HG03575 (cell line): ENCODE results near the gene HSD3B2.

Experiments
- ATAC-seq: cut with Tn5 transposase; IDR thresholded peaks from one replicate; pipeline ENCODE4 v1.9.1; 2021; ENCODE audit not compliant: unreplicated experiment, insufficient number of reproducible peaks, low FRiP score; ENCODE audit errors: extremely low read depth

The HSD3B2 gene

GRCh38 chr1:119391749-119392148 lies 23.2 kb upstream of the HSD3B2 start:
- no peak for ATAC-seq

DNA sequence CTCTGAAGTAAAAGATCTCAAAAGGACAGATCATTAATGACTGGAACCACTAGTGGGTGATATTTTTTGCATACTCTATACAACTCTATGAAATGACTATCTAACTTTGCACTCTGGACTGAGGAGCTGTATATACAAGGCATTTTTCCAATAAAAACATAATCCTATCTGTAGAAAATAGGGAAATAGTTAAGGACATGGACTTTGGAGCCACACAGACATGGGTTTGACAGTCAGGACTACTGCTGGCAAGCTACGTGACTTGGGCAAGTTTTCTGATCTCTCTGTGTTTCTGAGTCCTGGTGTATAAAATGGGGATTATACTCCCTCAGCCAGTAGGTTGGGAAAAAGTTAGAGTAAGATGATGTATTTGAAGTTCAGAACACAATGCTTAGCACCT lies 20.9 kb upstream of the HSD3B2 start:
- no peak for ATAC-seq

- no peak for ATAC-seq
These were observed 18.0 kb upstream of the HSD3B2 start for GRCh38 chr1:119396982-119397381.

DNA sequence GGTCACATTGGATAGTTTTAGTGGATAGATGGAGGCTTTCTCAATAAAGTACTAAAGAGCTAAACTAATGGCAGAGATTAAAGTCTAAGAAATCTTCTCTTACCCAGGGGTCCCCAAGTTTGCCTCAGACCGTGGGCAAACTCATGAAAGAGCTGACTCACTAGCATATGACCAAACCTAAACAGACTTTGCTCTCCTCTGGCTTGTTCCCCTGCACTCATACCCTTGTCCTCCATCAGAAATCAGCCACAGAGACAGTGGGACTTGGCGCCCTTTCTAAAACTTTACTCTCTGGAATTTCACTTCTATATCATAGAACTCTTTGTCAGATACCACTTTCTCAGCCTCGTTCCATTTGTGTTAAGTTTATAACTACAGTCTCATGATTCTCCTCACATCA lies 17.0 kb upstream of the HSD3B2 start:
- no peak for ATAC-seq

GRCh38 chr1:119404736-119405135 lies 10.2 kb upstream of the HSD3B2 start:
- no peak for ATAC-seq

DNA sequence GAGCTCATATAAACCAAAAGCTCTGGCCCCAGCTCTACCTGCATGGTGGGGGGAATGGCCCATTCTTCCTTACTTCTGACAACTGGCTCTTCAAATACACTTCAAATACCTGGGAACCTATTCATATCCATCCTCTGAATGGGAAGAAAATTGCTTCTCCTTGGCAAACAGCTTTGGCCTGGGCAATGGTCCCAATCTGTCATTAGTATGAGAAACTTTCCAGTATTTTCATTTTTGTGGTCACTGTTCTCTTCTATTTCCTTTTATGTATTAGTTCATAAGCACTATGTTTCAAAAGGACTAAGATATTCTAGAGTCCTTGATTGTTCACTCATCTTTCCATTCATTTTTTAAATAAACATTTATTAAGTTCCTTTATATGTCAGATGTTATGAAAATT lies 5.2 kb upstream of the HSD3B2 start:
- ATAC-seq = no peak

DNA sequence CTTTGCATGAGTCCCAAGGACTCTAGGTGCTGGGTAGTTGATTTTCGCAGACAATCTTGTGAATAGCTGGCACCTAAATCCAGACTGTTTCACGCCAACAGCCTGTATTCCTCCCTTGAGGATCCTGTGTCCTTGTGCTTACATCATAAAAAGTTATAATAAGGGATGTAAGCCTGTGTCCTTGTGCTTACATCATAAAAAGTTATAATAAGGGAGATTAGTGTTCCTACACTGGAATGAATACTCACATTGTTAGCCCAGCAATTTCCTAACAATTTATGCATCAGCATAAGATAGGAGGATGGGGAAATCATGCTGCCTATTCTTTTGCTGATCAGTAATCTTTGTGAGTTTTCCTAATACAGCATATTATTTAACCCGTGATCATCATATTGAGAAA lies 4.0 kb upstream of the HSD3B2 start:
- ATAC-seq = no peak

DNA sequence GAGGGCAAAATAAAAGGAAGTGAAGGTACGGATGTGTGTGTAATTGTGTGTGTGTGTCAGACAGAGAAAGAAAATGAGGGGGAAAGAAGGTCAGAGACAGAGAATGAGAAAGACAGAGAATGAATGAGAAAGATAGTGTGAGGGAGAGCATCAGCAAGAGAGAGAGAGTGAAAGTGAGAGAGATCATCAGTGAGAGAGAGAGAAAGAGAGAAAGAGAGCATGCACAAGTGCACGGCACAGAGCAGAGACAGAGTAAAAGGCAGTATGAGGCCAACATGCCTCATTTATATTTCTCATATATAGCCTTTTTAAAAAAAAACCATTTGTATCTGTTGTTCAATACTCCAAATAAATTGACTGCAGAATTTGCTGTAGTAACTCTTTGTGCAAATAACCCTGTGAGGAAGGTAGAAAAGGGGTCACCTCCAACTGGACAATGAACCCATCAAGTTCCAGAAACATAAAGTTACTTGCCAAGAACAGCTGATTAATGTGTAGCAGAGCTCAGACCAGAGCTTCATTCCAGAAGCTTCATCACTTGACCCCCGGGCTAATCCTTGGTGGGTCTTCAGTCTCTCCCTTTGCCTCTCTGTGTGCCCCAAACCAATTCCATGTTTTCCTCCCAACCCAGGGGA lies 1.2 kb downstream of the HSD3B2 start:
- no peak for ATAC-seq

DNA sequence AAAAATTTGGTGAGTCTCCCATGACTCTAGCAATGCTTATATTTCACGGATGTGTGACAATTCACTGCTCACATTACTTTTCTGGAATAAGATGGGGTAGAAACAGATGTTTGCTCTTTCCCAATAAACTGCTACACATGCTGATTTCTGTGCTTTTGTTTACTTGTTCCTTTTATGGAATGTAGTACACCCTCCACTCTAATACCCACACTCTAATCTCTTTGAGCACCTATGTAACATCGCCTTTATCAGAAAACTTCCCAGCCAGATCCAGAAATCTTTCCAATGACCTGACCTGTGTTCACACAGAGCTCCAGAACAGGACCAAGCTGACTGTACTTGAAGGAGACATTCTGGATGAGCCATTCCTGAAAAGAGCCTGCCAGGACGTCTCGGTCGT lies 4.2 kb downstream of the HSD3B2 start:
- no peak for ATAC-seq

- ATAC-seq = no peak
These were observed 5.7 kb downstream of the HSD3B2 start for GRCh38 chr1:119420638-119421037.

DNA sequence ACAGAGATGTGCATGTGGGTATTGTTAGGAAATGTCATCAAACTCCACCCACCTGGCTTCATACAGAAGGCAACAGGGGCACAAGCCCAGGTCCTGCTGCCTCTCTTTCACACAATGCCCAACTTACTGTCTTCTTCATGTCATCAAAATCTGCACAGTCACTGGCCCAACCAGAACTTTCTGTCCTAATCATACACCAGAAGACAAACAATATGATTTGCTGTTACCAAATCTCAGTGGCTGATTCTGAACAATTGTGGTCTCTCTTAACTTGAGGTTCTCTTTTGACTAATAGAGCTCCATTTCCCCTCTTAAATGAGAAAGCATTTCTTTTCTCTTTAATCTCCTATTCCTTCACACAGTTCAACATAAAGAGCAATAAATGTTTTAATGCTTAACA lies 7.7 kb downstream of the HSD3B2 start:
- ATAC-seq = no peak

DNA sequence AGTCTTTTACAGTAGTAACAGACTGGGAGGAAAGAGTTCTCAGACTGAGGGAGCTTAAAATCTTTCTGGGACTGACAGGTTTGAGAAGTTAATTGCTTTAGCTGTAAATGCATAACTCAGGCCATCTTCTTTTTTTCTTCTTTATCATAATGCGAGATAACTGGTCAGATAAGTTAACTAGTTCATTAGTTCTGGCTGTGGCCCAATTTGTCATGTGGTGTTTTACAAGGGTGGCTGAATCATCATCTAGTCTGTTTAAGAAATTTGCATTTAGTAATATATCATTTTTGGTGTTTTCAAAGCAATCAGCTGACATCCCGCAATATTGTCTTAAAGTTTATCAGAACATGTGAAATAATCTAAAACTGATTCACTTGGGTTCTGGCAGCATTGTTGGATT lies 14.0 kb downstream of the HSD3B2 start:
- no peak for ATAC-seq

DNA sequence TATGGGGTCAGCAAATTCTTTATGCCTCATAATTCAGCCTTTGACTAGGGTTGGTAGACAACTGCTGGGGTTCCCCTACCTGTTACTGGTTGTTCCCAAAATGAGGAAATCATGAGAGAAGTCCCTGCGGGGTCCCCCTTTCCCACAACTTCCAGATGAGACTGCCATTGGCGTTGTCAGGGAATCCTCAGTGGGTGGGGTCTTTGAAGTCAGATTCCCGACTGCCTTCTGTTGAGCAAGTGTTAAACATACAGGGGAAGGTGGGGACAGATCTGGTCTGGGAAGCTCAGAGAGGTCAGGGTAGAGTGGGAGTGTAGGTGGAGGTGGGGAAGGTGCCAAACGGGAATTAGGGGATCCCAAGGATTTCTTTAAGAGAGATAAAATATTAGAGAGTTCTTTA lies 14.7 kb downstream of the HSD3B2 start:
- no peak for ATAC-seq

- ATAC-seq = no peak
These were observed 15.5 kb downstream of the HSD3B2 start for GRCh38 chr1:119430486-119430885.

DNA sequence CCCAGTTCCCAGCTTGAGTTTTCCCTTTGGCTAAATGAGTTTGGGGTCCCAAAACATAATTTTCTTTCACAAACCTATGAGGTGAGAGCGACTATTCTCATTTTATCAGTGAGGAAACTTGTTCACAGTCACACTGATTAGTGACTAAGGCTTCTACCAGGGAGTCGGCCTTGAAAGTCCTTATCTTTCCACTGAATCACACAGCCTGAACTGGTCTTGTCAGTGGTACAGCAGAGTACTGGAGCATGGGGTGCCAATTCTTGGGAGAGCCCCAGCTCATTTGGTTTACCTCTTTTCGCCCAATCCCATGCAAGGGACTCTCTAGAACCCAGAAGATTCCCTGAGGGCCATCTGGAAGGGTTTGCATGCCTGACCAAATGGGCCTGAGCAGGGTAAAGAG lies 16.9 kb downstream of the HSD3B2 start:
- no peak for ATAC-seq

DNA sequence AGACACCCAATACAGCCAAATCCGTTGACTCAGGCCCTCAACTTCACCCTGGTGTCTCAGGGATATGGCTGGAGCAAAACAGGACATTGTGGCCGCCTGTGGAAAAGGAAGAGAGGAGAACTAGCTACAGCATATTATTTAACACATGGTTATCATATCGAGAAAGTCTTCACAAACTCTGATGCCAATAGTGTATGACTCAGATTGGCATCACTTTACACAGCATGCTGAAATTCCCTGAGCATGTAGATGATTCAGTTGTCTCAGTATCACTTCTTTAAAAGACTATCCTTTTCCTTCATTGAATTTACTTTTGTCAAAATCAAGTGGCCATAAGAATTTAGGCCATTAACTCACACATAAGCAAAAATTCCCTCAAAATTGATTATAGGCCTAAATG lies 20.1 kb downstream of the HSD3B2 start:
- ATAC-seq = no peak

DNA sequence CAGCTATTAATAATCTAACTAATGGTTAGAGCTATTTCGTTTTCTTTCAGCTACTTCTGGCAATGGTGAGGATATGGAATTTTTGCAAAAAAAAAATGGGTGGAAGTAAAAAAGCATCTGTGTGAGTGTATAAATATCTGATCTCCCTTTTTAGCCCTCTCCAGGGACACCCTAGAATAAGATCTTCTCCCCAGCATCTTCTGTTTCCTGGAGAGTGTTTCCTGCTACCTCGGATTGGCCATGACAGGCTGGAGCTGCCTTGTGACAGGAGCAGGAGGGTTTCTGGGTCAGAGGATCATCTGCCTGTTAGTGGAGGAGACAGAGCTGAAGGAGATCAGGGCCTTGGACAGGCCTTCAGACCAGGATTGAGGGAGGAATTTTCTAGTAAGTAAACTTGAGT lies 23.8 kb downstream of the HSD3B2 start:
- ATAC-seq = no peak

GRCh38 chr1:119440721-119441307 lies 25.9 kb downstream of the HSD3B2 start:
- ATAC-seq = no peak

GRCh38 chr1:119442756-119443155 lies 27.8 kb downstream of the HSD3B2 start:
- ATAC-seq = no peak

- no peak for ATAC-seq
These were observed 31.4 kb downstream of the HSD3B2 start for GRCh38 chr1:119446321-119446720.
